Tibial nerve (tissue), 4 donors: ENCODE data around the gene SPINK7. TPM values are rescaled to one million over a fixed set of nuclear protein-coding genes. Genes with fewer than 3 reads are reported as not detected.
"Not testable (repeated sequence)": the region's sequence is repeated elsewhere in the genome, so short reads cannot be mapped to it uniquely, and the experiment has no call there.

Source experiments
- DNase-seq, 2 donors: peaks; one replicate each; pipeline ENCODE4 v3.0.0-alpha.2; 2019; ENCODE audit warnings: low spot score in 2 of 2
- H3K27ac ChIP-seq, 4 donors: fragments of 200-600 bp; sonication (generic) in 3 of 4; one replicate each; pipeline ENCODE4 v1.5.1; 2017 to 2019; ENCODE audit warnings: mild to moderate bottlenecking in 1 of 4
- H3K27me3 ChIP-seq, 2 donors: fragments of 200-600 bp; sonication (generic) in 1 of 2; one replicate each; pipeline versions ENCODE4 v1.5.1 to v1.6.0; 2017 to 2019
- H3K36me3 ChIP-seq, 3 donors: fragments of 200-600 bp; sonication (generic); one replicate each; pipeline ENCODE4 v1.5.1; 2018 to 2019
- H3K4me1 ChIP-seq, 4 donors: fragments of 200-600 bp; sonication (generic) in 3 of 4; one replicate each; pipeline ENCODE4 v1.5.1; 2017 to 2019
- H3K4me3 ChIP-seq, 4 donors: fragments of 200-600 bp; sonication (generic) in 3 of 4; one replicate each; pipeline ENCODE4 v1.5.1; 2017 to 2019; ENCODE audit warnings: mild to moderate bottlenecking in 1 of 4, moderate library complexity in 1 of 4
- H3K9me3 ChIP-seq, 4 donors: fragments of 200-600 bp; sonication (generic) in 3 of 4; one replicate each; pipeline ENCODE4 v1.5.1; 2017 to 2019
- CTCF ChIP-seq, 5 experiments: fragments of 200-600 bp in 3 of 5; fragments of 450-650 bp in 2 of 5; sonication (generic) in 3 of 5; IDR thresholded peaks; one replicate each; pipeline ENCODE4 v1.5.1; 2016 to 2019; ENCODE audit warnings: antibody characterized with exemption in 5 of 5, mild to moderate bottlenecking in 3 of 5, moderate library complexity in 2 of 5
- EP300 ChIP-seq, 2 donors: sonication (generic); formaldehyde crosslinking; IDR thresholded peaks; one replicate each; pipeline ENCODE4 v1.6.1; 2017; ENCODE audit warnings: antibody characterized with exemption in 2 of 2, mild to moderate bottlenecking in 1 of 2
- POLR2A ChIP-seq, 2 donors: fragments of 450-650 bp; IDR thresholded peaks; one replicate each; pipeline ENCODE4 v1.6.1; 2017; ENCODE audit warnings: antibody characterized with exemption in 2 of 2, mild to moderate bottlenecking in 2 of 2, moderate library complexity in 2 of 2
- WGBS, 2 donors: methylation state at CpG; one replicate each; pipeline ENCODE4 v1.1.5; 2018; 5-methylcytosine and 5-hydroxymethylcytosine counted together
- total RNA-seq, 4 donors: library from RNA; depleted of rRNA; stranded (reverse); fragments of >200 nt; gene quantifications; one replicate each; pipeline ENCODE4 v1.1.0, GENCODE V29; 2016

SPINK7 gene
- total RNA-seq, 4 donors from 2014 or later = not detected

- TF ChIP-seq EP300 (IDR thresholded peaks at IDR 0.05) = no peak
- TF ChIP-seq CTCF (IDR thresholded peaks at IDR 0.05) = no peak
- TF ChIP-seq POLR2A (IDR thresholded peaks at IDR 0.05) = no peak
- no peaks in the 10 kb centered on the region for H3K4me1 ChIP-seq
- no peak overlapping the region for H3K4me3 ChIP-seq
- H3K9me3 ChIP-seq = peaks cover 0 to 11% (median 0%) of the 10 kb centered on the region in 4 donors
- WGBS, 2 donors = 71 to 83% methylated on average over 3 of the region's 3 CpGs
- H3K27me3 ChIP-seq = no peaks in the 10 kb centered on the region
- no peaks in the 10 kb centered on the region for H3K36me3 ChIP-seq
- DNase-seq = no peak
- no peak overlapping the region for H3K27ac ChIP-seq
Measured at GRCh38 chr5:148311484-148311883, 739 bp upstream of the SPINK7 start.

GRCh38 chr5:148314187-148314586 is 2.0 kb downstream of the SPINK7 start:
- Histone ChIP-seq H3K9me3 (peaks cover 0 to 9% (median 0%) of the 10 kb centered on the region in 4 donors), H3K27me3 (no peaks in the 10 kb centered on the region), H3K4me3 (no peak overlapping the region), H3K4me1 (no peaks in the 10 kb centered on the region), H3K36me3 (no peaks in the 10 kb centered on the region), H3K27ac (no peak overlapping the region)
- TF ChIP-seq CTCF (IDR thresholded peaks at IDR 0.05) = no peak
- no peak for DNase-seq
- 92 to 93% methylated on average over 2 of the region's 2 CpGs for WGBS, 2 donors

- Histone ChIP-seq H3K36me3 (no peaks in the 10 kb centered on the region), H3K27ac (no peak overlapping the region), H3K27me3 (no peaks in the 10 kb centered on the region), H3K9me3 (peaks cover 0 to 5% (median 0%) of the 10 kb centered on the region in 4 donors), H3K4me3 (no peak overlapping the region), H3K4me1 (no peaks in the 10 kb centered on the region)
- WGBS, 2 donors = 56 to 61% methylated on average over 4 of the region's 4 CpGs
- no peak for TF ChIP-seq CTCF (IDR thresholded peaks at IDR 0.05)
- DNase-seq = no peak
Measured at GRCh38 chr5:148314731-148315130, 2.5 kb downstream of the SPINK7 start.

GRCh38 chr5:148320011-148320963 is 8.1 kb downstream of the SPINK7 start:
- H3K4me3 ChIP-seq = peak overlapping the region in 2 of 4 donors; percentile 19 to 27
- 53 to 67% methylated on average over 28 to 39 of the region's 42 CpGs for WGBS, 2 donors
- H3K4me1 ChIP-seq, H3K36me3 ChIP-seq, DNase-seq, H3K27ac ChIP-seq, H3K9me3 ChIP-seq, H3K27me3 ChIP-seq: not testable (repeated sequence)

GRCh38 chr5:148333262-148333849 is 21.1 kb downstream of the SPINK7 start:
- no peaks in the 10 kb centered on the region for H3K4me1 ChIP-seq
- no peak overlapping the region for H3K4me3 ChIP-seq
- TF ChIP-seq POLR2A (IDR thresholded peaks at IDR 0.05) (no peak), CTCF (IDR thresholded peaks at IDR 0.05) (no peak), EP300 (IDR thresholded peaks at IDR 0.05) (no peak)
- no peak overlapping the region for H3K27ac ChIP-seq
- H3K36me3 ChIP-seq = peaks cover 0 to 17% (median 0%) of the 10 kb centered on the region in 3 donors
- DNase-seq = no peak
- peaks cover 0 to 19% (median 2%) of the 10 kb centered on the region in 4 donors for H3K9me3 ChIP-seq
- H3K27me3 ChIP-seq = no peaks in the 10 kb centered on the region
- WGBS, 2 donors = 81 to 92% methylated on average over 4 of the region's 4 CpGs
